ENCODE measurements around the gene COL13A1. TPM values are rescaled to one million over a fixed set of nuclear protein-coding genes. Genes with fewer than 3 reads are reported as not detected.

COL13A1 gene
- total RNA-seq, 4 donors from 2014 or later: 0.30 to 2.0 (median 0.86) TPM

GRCh38 chr10:69819716-69820506 lies 18.2 kb downstream of the COL13A1 start:
- Histone ChIP-seq H3K27me3 (no peaks in the 10 kb centered on the region), H3K4me1 (no peaks in the 10 kb centered on the region), H3K9me3 (no peaks in the 10 kb centered on the region), H3K27ac (no peak overlapping the region), H3K36me3 (no peaks in the 10 kb centered on the region), H3K4me3 (no peak overlapping the region)
- no peak for DNase-seq (ENCODE audit: low spot score in 2 of 2)
- TF ChIP-seq POLR2A (IDR thresholded peaks at IDR 0.05): no peak
- TF ChIP-seq EP300 (IDR thresholded peaks at IDR 0.05): no peak
- 79 to 80% methylated on average over 5 of the region's 5 CpGs for WGBS, 2 donors

GRCh38 chr10:69820817-69821216 lies 19.1 kb downstream of the COL13A1 start:
- Histone ChIP-seq H3K4me1 (no peaks in the 10 kb centered on the region), H3K36me3 (no peaks in the 10 kb centered on the region), H3K4me3 (no peak overlapping the region), H3K9me3 (no peaks in the 10 kb centered on the region), H3K27me3 (no peaks in the 10 kb centered on the region), H3K27ac (no peak overlapping the region)
- WGBS, 2 donors: 90 to 94% methylated on average over 4 of the region's 4 CpGs
- TF ChIP-seq EP300 (IDR thresholded peaks at IDR 0.05) (no peak), POLR2A (IDR thresholded peaks at IDR 0.05) (no peak), CTCF (IDR thresholded peaks at IDR 0.05) (no peak)
- no peak for DNase-seq (ENCODE audit: low spot score in 2 of 2)

- no peak for DNase-seq (ENCODE audit: low spot score in 2 of 2)
- no peak overlapping the region for H3K27ac ChIP-seq
- no peaks in the 10 kb centered on the region for H3K27me3 ChIP-seq
- no peaks in the 10 kb centered on the region for H3K9me3 ChIP-seq
- no peaks in the 10 kb centered on the region for H3K4me1 ChIP-seq
- no peaks in the 10 kb centered on the region for H3K36me3 ChIP-seq
- TF ChIP-seq EP300 (IDR thresholded peaks at IDR 0.05): no peak
- 78 to 84% methylated on average over 6 of the region's 6 CpGs for WGBS, 2 donors
- no peak overlapping the region for H3K4me3 ChIP-seq
These were observed 23.9 kb downstream of the COL13A1 start for GRCh38 chr10:69825604-69826003.

- Histone ChIP-seq H3K36me3 (no peaks in the 10 kb centered on the region), H3K4me1 (no peaks in the 10 kb centered on the region), H3K27me3 (no peaks in the 10 kb centered on the region), H3K4me3 (no peak overlapping the region), H3K27ac (no peak overlapping the region), H3K9me3 (no peaks in the 10 kb centered on the region)
- TF ChIP-seq POLR2A (IDR thresholded peaks at IDR 0.05) (no peak), EP300 (IDR thresholded peaks at IDR 0.05) (no peak), CTCF (IDR thresholded peaks at IDR 0.05) (no peak)
- WGBS, 2 donors: 80 to 84% methylated on average over 9 of the region's 9 CpGs
- no peak for DNase-seq (ENCODE audit: low spot score in 2 of 2)
These were observed 24.4 kb downstream of the COL13A1 start for GRCh38 chr10:69826094-69826493.

- Histone ChIP-seq H3K27ac (no peak overlapping the region), H3K4me3 (no peak overlapping the region), H3K4me1 (no peaks in the 10 kb centered on the region), H3K9me3 (no peaks in the 10 kb centered on the region), H3K27me3 (no peaks in the 10 kb centered on the region), H3K36me3 (no peaks in the 10 kb centered on the region)
- TF ChIP-seq EP300 (IDR thresholded peaks at IDR 0.05): no peak
- TF ChIP-seq CTCF (IDR thresholded peaks at IDR 0.05): no peak
- TF ChIP-seq POLR2A (IDR thresholded peaks at IDR 0.05): no peak
- no peak for DNase-seq (ENCODE audit: low spot score in 2 of 2)
- WGBS, 2 donors: 79 to 86% methylated on average over 7 of the region's 7 CpGs
These were observed 25.3 kb downstream of the COL13A1 start for GRCh38 chr10:69826789-69827554.
